ENCODE results near the gene LZTR1. TPM values are rescaled to one million over a fixed set of nuclear protein-coding genes. Genes with fewer than 3 reads are reported as not detected.

LZTR1 gene
- total and polyA plus RNA-seq, 3 donors from 2014 or later, result 32.4 to 61.6 (median 61.5) TPM

- no peak for DNase-seq
- no peaks in the 10 kb centered on the region for H3K36me3 ChIP-seq (ENCODE audit: low read depth, missing control alignments)
- H3K4me1 ChIP-seq, result no peaks in the 10 kb centered on the region
- TF ChIP-seq POLR2A (IDR thresholded peaks at IDR 0.05) (no peak), CTCF (IDR thresholded peaks at IDR 0.05) (no peak)
- intact Hi-C loops (cut with DNase I; ENCODE audit: low total_unique reads), result no loop called here
- no peak overlapping the region for H3K27ac ChIP-seq
- no peaks in the 10 kb centered on the region for H3K27me3 ChIP-seq
- no peaks in the 10 kb centered on the region for H3K9me3 ChIP-seq
- H3K4me3 ChIP-seq, result no peak overlapping the region
- WGBS, 2 donors, result 72 to 87% methylated on average over 16 to 17 of the region's 21 CpGs
Measured at GRCh38 chr22:20972933-20973577, 9.0 kb upstream of the LZTR1 start.

DNA sequence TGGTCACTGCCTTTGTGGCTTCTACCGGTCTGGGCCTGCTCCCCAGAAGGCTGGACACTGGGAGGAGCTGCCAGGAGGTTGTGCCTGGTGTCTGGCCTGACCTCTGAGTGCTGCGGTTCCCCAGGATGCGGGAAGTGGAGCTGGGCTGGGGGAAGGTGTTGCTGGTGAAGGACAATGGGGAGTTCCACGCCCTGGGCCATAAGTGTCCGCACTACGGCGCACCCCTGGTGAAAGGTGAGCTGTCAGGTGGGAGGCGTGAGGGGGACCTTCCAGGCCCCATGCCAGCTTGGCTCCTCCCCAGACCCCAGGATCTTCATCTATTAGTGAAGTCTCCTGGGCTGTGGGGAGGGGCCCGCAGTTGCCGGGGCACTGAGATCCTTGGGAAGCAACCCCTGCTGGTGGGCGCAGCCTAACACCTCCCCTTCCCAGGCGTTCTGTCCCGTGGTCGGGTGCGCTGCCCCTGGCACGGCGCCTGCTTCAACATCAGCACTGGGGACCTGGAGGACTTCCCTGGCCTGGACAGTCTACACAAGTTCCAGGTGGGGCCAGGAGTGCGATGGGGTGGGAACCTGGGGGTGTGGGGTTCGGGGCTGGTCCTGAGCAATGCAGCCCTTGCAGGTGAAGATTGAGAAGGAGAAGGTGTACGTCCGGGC is 8.3 kb upstream of the LZTR1 start:
- WGBS, 2 donors, result 73 to 81% methylated on average over 11 to 21 of the region's 21 CpGs
- Histone ChIP-seq H3K9me3 (no peaks in the 10 kb centered on the region), H3K36me3 (ENCODE audit: low read depth, missing control alignments) (no peaks in the 10 kb centered on the region), H3K4me3 (no peak overlapping the region), H3K27me3 (no peaks in the 10 kb centered on the region), H3K4me1 (no peaks in the 10 kb centered on the region), H3K27ac (no peak overlapping the region)
- DNase-seq, result no peak
- no peak for TF ChIP-seq POLR2A (IDR thresholded peaks at IDR 0.05)
- no peak for TF ChIP-seq CTCF (IDR thresholded peaks at IDR 0.05)
- intact Hi-C loops (cut with DNase I; ENCODE audit: low total_unique reads), result no loop called here

GRCh38 chr22:20974336-20974955 is 7.7 kb upstream of the LZTR1 start:
- no peak overlapping the region for H3K4me3 ChIP-seq
- H3K36me3 ChIP-seq (ENCODE audit: low read depth, missing control alignments), result no peaks in the 10 kb centered on the region
- H3K27me3 ChIP-seq, result no peaks in the 10 kb centered on the region
- H3K4me1 ChIP-seq, result no peaks in the 10 kb centered on the region
- TF ChIP-seq POLR2A (IDR thresholded peaks at IDR 0.05), result no peak
- no peak for TF ChIP-seq CTCF (IDR thresholded peaks at IDR 0.05)
- intact Hi-C loops (cut with DNase I; ENCODE audit: low total_unique reads), result no loop called here
- 87 to 91% methylated on average over 14 to 16 of the region's 16 CpGs for WGBS, 2 donors
- DNase-seq, result no peak
- no peak overlapping the region for H3K27ac ChIP-seq
- H3K9me3 ChIP-seq, result no peaks in the 10 kb centered on the region

- TF ChIP-seq CTCF (IDR thresholded peaks at IDR 0.05), result no peak
- TF ChIP-seq POLR2A (IDR thresholded peaks at IDR 0.05), result no peak
- H3K36me3 ChIP-seq (ENCODE audit: low read depth, missing control alignments), result no peaks in the 10 kb centered on the region
- no peak for DNase-seq
- H3K27ac ChIP-seq, result no peak overlapping the region
- H3K4me1 ChIP-seq, result peaks cover 4% of the 10 kb centered on the region
- H3K4me3 ChIP-seq, result no peak overlapping the region
- WGBS, 2 donors, result 83 to 88% methylated on average over 12 to 14 of the region's 14 CpGs
- H3K9me3 ChIP-seq, result no peaks in the 10 kb centered on the region
- no peaks in the 10 kb centered on the region for H3K27me3 ChIP-seq
- intact Hi-C loops (cut with DNase I; ENCODE audit: low total_unique reads), result no loop called here
Measured at GRCh38 chr22:20975541-20976290, 6.4 kb upstream of the LZTR1 start.

All from testis (tissue), 3 donors.